AG09309 (cell line): Measurements from ENCODE around the gene LAPTM5.

Experiments used
- DNase-seq: peaks from one replicate; pipeline ENCODE4 v3.0.0-alpha.2; 2010; ENCODE audit warnings: low read depth
- H3K4me3 ChIP-seq: 2 replicates; pipeline ENCODE4 v1.5.1; 2011; ENCODE audit warnings: mild to moderate bottlenecking, low read depth, low read length, moderate library complexity; ENCODE audit not compliant: control insufficient read depth
- TF ChIP-seq, protein P1 (sequence below): IDR thresholded peaks from 2 replicates; pipeline ENCODE4 v1.5.1; 2011; ENCODE audit warnings: mild to moderate bottlenecking, low read depth, low read length, inconsistent platforms; ENCODE audit not compliant: insufficient read depth, control insufficient read depth; ENCODE audit errors: missing control alignments

LAPTM5 gene

DNA sequence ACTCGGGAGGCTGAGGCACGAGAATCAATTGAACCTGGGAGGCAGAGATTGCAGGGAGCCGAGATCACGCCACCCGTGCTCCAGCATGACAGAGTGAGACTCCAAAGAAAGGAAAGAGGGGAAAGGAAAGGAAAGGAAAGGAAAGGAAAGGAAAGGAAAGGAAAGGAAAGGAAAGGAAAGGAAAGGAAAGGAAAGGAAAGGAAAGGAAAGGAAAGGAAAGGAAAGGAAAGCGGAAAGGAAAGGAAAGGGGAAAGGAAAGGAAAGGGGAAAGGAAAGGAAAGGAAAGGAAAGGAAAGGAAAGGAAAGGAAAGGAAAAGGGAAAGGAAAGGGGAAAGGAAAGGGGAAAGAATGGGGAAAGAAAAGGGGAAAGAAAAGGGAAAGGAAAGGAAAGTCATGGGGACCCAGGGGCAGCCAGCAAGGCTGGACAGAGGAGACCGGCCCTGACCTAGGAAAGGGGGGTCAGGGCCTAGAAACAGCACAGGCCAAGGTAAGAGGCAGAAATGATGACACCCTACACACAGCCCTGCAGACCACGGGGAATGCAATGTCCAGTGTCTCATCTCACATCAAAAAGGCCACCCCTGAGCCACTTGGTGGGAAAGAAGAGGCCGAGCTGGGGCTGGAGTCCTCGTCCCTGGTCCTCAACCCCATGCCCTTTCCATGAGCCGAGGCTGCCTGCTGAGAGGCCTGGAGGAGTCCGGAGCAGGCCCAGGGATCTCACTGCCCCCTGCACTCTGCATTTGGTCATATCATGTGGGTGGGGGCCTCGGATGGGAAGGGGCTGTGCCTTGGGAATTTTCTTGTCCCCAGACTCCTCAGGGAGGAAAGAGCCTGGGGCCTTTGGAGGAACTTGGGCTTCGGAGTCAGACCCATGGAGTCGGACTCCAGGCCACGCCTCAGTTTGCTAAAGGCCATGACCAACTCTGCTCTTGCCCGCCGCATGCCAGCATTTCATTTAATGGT, 18.8 kb upstream of the LAPTM5 start:
- DNase-seq, result no peak
- TF ChIP-seq, protein P1, sequence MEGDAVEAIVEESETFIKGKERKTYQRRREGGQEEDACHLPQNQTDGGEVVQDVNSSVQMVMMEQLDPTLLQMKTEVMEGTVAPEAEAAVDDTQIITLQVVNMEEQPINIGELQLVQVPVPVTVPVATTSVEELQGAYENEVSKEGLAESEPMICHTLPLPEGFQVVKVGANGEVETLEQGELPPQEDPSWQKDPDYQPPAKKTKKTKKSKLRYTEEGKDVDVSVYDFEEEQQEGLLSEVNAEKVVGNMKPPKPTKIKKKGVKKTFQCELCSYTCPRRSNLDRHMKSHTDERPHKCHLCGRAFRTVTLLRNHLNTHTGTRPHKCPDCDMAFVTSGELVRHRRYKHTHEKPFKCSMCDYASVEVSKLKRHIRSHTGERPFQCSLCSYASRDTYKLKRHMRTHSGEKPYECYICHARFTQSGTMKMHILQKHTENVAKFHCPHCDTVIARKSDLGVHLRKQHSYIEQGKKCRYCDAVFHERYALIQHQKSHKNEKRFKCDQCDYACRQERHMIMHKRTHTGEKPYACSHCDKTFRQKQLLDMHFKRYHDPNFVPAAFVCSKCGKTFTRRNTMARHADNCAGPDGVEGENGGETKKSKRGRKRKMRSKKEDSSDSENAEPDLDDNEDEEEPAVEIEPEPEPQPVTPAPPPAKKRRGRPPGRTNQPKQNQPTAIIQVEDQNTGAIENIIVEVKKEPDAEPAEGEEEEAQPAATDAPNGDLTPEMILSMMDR, result no peak
- H3K4me3 ChIP-seq, result no peak overlapping the region

DNA sequence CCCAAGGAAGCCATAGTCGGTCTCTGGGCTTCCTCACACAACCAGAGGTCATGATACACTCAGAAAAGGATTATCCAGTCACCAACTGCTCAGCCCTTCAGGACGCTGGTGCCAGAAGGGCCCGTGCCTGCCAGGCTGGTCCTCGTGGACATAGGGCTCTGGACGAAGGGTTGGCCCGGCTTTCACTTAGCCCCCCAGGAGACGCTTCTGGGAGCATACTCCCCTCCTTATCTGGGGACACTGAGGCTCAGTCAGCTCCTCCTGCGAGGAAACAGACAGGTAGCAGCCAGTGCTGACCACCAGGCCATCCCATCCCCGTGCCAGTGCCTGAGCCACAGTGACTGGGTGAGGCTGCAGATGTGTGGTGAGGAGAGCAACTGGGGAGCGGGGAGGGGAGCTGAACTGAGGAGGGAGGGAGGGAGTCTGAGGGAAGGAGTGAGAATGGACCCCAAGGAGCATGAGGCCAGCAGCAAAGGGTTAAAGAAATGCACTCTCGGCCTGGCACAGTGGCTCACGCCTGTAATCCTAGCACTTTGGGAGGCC, 17.9 kb upstream of the LAPTM5 start:
- H3K4me3 ChIP-seq, result no peak overlapping the region
- no peak for DNase-seq
- TF ChIP-seq, protein P1, result no peak

DNA sequence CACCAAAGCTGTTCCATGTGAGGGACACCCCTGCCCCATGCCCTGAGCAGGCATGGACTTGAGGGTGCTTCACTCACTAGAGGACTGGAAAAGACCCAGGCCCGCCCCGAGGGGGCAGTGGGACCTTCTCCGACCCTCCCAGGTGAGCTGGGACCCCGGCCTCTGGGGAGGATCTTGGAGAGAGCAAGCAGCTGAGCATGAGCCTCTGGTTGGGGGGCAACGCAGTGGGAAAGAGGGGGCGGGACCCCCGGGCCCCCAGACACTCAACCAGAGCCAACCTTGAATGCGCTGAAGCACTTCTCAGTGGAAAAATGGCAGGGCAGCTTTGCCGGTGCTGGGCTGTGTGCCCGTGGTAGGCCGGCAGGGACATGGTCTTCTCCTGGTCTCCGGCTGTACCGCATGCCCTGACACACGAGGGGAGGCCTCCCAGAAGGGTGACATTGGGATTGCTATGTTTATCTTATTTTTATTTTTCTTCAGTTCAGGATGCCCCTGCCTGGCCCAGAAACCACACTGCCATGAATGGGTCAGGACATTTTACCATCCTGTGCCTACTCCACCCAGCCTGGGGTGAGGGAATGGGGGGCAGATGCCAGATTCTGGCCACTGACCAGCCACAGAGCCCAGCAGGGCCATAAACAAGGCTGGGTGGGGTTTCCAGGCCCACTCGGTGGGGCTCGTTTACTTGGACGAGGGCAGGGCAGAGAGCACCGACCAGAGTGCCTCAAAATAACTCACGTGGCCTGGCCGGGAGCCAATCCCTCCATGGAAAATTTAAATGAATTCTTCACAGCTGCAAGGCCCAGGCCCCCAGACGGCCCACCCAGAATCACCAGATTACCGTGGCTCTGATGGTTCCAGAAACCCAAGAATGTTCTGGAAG, 17.2 kb upstream of the LAPTM5 start:
- TF ChIP-seq, protein P1, result no peak
- no peak overlapping the region for H3K4me3 ChIP-seq

DNA sequence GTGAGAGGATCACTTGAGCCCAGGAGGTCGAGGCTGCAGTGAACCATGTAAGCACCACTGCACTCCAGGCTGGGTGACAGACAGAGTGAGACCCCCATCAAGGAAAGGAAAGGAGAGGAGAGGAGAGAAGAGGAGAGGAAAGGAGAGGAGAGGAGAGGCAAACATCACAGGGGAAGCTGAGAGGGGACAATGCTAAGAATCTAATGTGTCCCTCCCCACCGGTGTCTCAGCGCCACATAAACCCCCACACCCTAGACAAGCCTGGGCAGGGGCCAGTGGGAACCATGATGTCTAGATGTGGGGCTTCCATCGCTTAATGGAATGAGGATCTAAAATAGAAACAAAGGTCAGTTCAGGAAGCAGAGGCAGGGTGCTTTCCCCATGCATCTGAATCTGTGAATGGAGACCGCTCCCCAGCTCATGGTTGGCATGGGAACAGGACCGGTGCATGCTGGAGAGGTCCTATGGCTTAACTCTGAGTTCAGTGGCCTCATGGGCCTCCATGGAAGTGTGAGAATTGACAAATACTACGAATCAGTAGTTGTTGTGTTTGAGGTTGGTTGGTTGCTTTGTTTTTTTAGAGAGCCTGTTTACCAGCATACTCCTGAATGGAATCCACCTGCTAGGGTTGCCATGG, 16.3 kb upstream of the LAPTM5 start:
- no peak for DNase-seq
- TF ChIP-seq, protein P1, result no peak

More for the DNA sequence above, 17.2 kb upstream of the LAPTM5 start:
- DNase-seq, result no peak

DNA sequence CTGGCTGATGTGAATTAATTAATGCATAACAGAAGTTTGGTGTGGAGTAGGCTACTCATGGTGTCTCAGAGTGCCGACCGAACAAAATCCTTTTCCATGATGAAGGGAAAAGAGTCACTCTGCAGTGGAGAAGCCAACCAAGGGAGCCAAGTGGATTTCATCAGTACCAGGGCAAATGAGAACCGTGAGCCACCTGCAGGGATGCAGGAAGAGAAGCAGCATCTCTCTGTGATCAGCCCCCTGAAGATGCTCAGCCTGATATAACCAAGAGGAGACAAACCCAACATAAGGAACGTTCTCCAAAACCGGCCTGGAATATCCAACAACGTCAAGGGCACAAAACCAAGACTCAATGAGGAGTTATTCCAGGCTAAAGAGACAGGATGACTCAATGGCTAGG, 13.4 kb upstream of the LAPTM5 start:
- H3K4me3 ChIP-seq, result no peak overlapping the region
- TF ChIP-seq, protein P1, result no peak

More for the DNA sequence above, 16.3 kb upstream of the LAPTM5 start:
- no peak overlapping the region for H3K4me3 ChIP-seq

DNA sequence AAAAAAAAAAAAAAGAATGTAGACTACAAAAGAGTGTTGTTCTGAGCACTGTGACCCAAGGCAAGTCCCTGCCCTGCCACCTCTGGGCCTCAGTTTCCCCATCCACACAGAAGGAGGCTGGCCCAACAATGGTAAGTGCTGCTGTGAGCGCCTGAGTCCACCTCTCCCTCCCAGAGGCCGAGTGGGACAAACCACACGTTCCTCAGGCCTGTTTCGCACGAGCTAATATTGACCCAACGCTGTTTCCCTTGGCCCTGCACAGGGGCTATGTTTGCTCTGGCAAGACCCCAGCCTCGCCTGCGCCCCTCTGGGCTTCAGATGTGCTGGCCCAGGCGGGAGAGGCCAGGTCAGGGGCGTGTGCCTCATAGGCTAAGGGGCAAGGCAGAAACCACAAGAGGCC, 12.6 kb upstream of the LAPTM5 start:
- no peak for DNase-seq
- TF ChIP-seq, protein P1, result no peak
- H3K4me3 ChIP-seq, result no peak overlapping the region

More for the DNA sequence above, 13.4 kb upstream of the LAPTM5 start:
- no peak for DNase-seq
